PFSK-1 (cell line): ENCODE results near the gene DDX10.

Experiments
- FOXP2 ChIP-seq: optimal IDR thresholded peaks from 2 replicates; pipeline ENCODE3; 2011; ENCODE audit warnings: borderline replicate concordance, control low read depth, inconsistent platforms; ENCODE audit not compliant: insufficient read depth; ENCODE audit errors: extremely low read length, extremely low read depth
- POLR2AphosphoS5 ChIP-seq: IDR thresholded peaks from 2 replicates; pipeline ENCODE4 v1.6.1; 2012; ENCODE audit warnings: low read depth, mild to moderate bottlenecking, control low read depth, low read length, moderate library complexity
- REST ChIP-seq, 2 experiments: IDR thresholded peaks; 2 replicates each; pipeline versions ENCODE4 v1.6.1 to v1.8.0; 2011 to 2012; ENCODE audit warnings: low read depth in 2 of 2, low read length in 2 of 2, control low read depth in 1 of 2, inconsistent platforms in 1 of 2, mild to moderate bottlenecking in 1 of 2, moderate library complexity in 1 of 2; ENCODE audit not compliant: insufficient read depth in 1 of 2
- SIN3A ChIP-seq: IDR thresholded peaks from 2 replicates; pipeline ENCODE4 v1.6.1; 2012; ENCODE audit warnings: mild to moderate bottlenecking, low read length, moderate library complexity, borderline replicate concordance; ENCODE audit not compliant: insufficient read depth
- TAF1 ChIP-seq: IDR thresholded peaks from 2 replicates; pipeline ENCODE4 v1.6.1; 2012; ENCODE audit warnings: low read length, control low read depth, borderline replicate concordance; ENCODE audit not compliant: insufficient read depth

Gene DDX10

GRCh38 chr11:108880510-108880909 lies 215.6 kb downstream of the DDX10 start:
- TF ChIP-seq REST (IDR thresholded peaks at IDR 0.05; ENCODE audit: insufficient read depth in 1 of 2, low read depth in 2 of 2, low read length in 2 of 2) (no peak), FOXP2 (no peak), TAF1 (no peak), POLR2AphosphoS5 (no peak), SIN3A (no peak)

GRCh38 chr11:108881131-108881530 lies 216.3 kb downstream of the DDX10 start:
- TF ChIP-seq TAF1 (no peak), REST (IDR thresholded peaks at IDR 0.05; ENCODE audit: insufficient read depth in 1 of 2, low read depth in 2 of 2, low read length in 2 of 2) (no peak), SIN3A (no peak), POLR2AphosphoS5 (no peak), FOXP2 (no peak)

GRCh38 chr11:108882211-108882831 lies 217.5 kb downstream of the DDX10 start:
- TF ChIP-seq REST (IDR thresholded peaks at IDR 0.05; ENCODE audit: insufficient read depth in 1 of 2, low read depth in 2 of 2, low read length in 2 of 2) (no peak), FOXP2 (no peak), SIN3A (no peak), TAF1 (no peak), POLR2AphosphoS5 (no peak)

GRCh38 chr11:108886005-108886659 lies 221.3 kb downstream of the DDX10 start:
- TF ChIP-seq SIN3A, result no peak
- no peak for TF ChIP-seq REST (IDR thresholded peaks at IDR 0.05; ENCODE audit: insufficient read depth in 1 of 2, low read depth in 2 of 2, low read length in 2 of 2)
- TF ChIP-seq TAF1, result no peak
- TF ChIP-seq FOXP2, result no peak
- TF ChIP-seq POLR2AphosphoS5, result no peak

GRCh38 chr11:108886660-108887009 lies 221.8 kb downstream of the DDX10 start:
- TF ChIP-seq FOXP2, result no peak
- no peak for TF ChIP-seq REST (IDR thresholded peaks at IDR 0.05; ENCODE audit: insufficient read depth in 1 of 2, low read depth in 2 of 2, low read length in 2 of 2)
- no peak for TF ChIP-seq SIN3A
- TF ChIP-seq POLR2AphosphoS5, result no peak
- TF ChIP-seq TAF1, result no peak
